ENCODE results near the gene ARHGAP8.

Gene ARHGAP8

GRCh38 chr22:44831885-44832284 lies 79.5 kb downstream of the ARHGAP8 start:
- Histone ChIP-seq H3K4me1 (ENCODE audit: control insufficient read depth, insufficient read depth, low read length) (no peaks in the 10 kb centered on the region), H3K36me3 (ENCODE audit: control insufficient read depth in 2 of 2, insufficient read depth in 2 of 2, low read length in 2 of 2) (no peaks in the 10 kb centered on the region), H3K4me3 (ENCODE audit: low read length in 2 of 2) (no peak overlapping the region), H3K27ac (ENCODE audit: low read length) (no peak overlapping the region), H3K9ac (ENCODE audit: low read length in 2 of 2) (no peak overlapping the region), H3K9me3 (ENCODE audit: control insufficient read depth in 2 of 2, low read length in 2 of 2) (peaks cover 0 to 8% of the 10 kb centered on the region in 2 donors), H3K27me3 (ENCODE audit: control insufficient read depth in 1 of 2, insufficient read depth in 2 of 2, low read length in 2 of 2) (peaks cover 0 to 3% of the 10 kb centered on the region in 2 donors)

GRCh38 chr22:44834065-44834464 lies 81.7 kb downstream of the ARHGAP8 start:
- H3K27ac ChIP-seq (ENCODE audit: low read length) = no peak overlapping the region
- H3K9me3 ChIP-seq (ENCODE audit: control insufficient read depth in 2 of 2, low read length in 2 of 2) = peaks cover 0 to 12% of the 10 kb centered on the region in 2 donors
- H3K27me3 ChIP-seq (ENCODE audit: control insufficient read depth in 1 of 2, insufficient read depth in 2 of 2, low read length in 2 of 2) = peaks cover under 1 to 7% of the 10 kb centered on the region in 2 donors
- no peaks in the 10 kb centered on the region for H3K4me1 ChIP-seq (ENCODE audit: control insufficient read depth, insufficient read depth, low read length)
- no peaks in the 10 kb centered on the region for H3K36me3 ChIP-seq (ENCODE audit: control insufficient read depth in 2 of 2, insufficient read depth in 2 of 2, low read length in 2 of 2)
- H3K4me3 ChIP-seq (ENCODE audit: low read length in 2 of 2) = no peak overlapping the region
- no peak overlapping the region for H3K9ac ChIP-seq (ENCODE audit: low read length in 2 of 2)

- Histone ChIP-seq H3K9me3 (ENCODE audit: control insufficient read depth in 2 of 2, low read length in 2 of 2) (peaks cover 0 to 8% of the 10 kb centered on the region in 2 donors), H3K27me3 (ENCODE audit: control insufficient read depth in 1 of 2, insufficient read depth in 2 of 2, low read length in 2 of 2) (peaks cover 4 to 14% of the 10 kb centered on the region in 2 donors), H3K9ac (ENCODE audit: low read length in 2 of 2) (no peak overlapping the region), H3K4me3 (ENCODE audit: low read length in 2 of 2) (no peak overlapping the region), H3K27ac (ENCODE audit: low read length) (no peak overlapping the region), H3K36me3 (ENCODE audit: control insufficient read depth in 2 of 2, insufficient read depth in 2 of 2, low read length in 2 of 2) (no peaks in the 10 kb centered on the region), H3K4me1 (ENCODE audit: control insufficient read depth, insufficient read depth, low read length) (no peaks in the 10 kb centered on the region)
Measured at GRCh38 chr22:44837481-44837880, 85.1 kb downstream of the ARHGAP8 start.

- H3K27me3 ChIP-seq (ENCODE audit: control insufficient read depth in 1 of 2, insufficient read depth in 2 of 2, low read length in 2 of 2) = peaks cover 4 to 14% of the 10 kb centered on the region in 2 donors
- H3K4me1 ChIP-seq (ENCODE audit: control insufficient read depth, insufficient read depth, low read length) = no peaks in the 10 kb centered on the region
- peaks cover 0 to 8% of the 10 kb centered on the region in 2 donors for H3K9me3 ChIP-seq (ENCODE audit: control insufficient read depth in 2 of 2, low read length in 2 of 2)
- H3K27ac ChIP-seq (ENCODE audit: low read length) = no peak overlapping the region
- no peak overlapping the region for H3K4me3 ChIP-seq (ENCODE audit: low read length in 2 of 2)
- no peak overlapping the region for H3K9ac ChIP-seq (ENCODE audit: low read length in 2 of 2)
- no peaks in the 10 kb centered on the region for H3K36me3 ChIP-seq (ENCODE audit: control insufficient read depth in 2 of 2, insufficient read depth in 2 of 2, low read length in 2 of 2)
Measured at GRCh38 chr22:44838316-44839016, 86.1 kb downstream of the ARHGAP8 start.

GRCh38 chr22:44839061-44839460 lies 86.7 kb downstream of the ARHGAP8 start:
- H3K4me3 ChIP-seq (ENCODE audit: low read length in 2 of 2) = no peak overlapping the region

GRCh38 chr22:44839721-44840120 lies 87.3 kb downstream of the ARHGAP8 start:
- H3K27me3 ChIP-seq (ENCODE audit: control insufficient read depth in 1 of 2, insufficient read depth in 2 of 2, low read length in 2 of 2) = peaks cover 4 to 14% of the 10 kb centered on the region in 2 donors

More at GRCh38 chr22:44839061-44839460, 86.7 kb downstream of the ARHGAP8 start:
- no peak overlapping the region for H3K9ac ChIP-seq (ENCODE audit: low read length in 2 of 2)
- no peaks in the 10 kb centered on the region for H3K4me1 ChIP-seq (ENCODE audit: control insufficient read depth, insufficient read depth, low read length)
- H3K27ac ChIP-seq (ENCODE audit: low read length) = no peak overlapping the region
- peaks cover 4 to 14% of the 10 kb centered on the region in 2 donors for H3K27me3 ChIP-seq (ENCODE audit: control insufficient read depth in 1 of 2, insufficient read depth in 2 of 2, low read length in 2 of 2)
- H3K36me3 ChIP-seq (ENCODE audit: control insufficient read depth in 2 of 2, insufficient read depth in 2 of 2, low read length in 2 of 2) = no peaks in the 10 kb centered on the region
- H3K9me3 ChIP-seq (ENCODE audit: control insufficient read depth in 2 of 2, low read length in 2 of 2) = peaks cover 0 to 11% of the 10 kb centered on the region in 2 donors

GRCh38 chr22:44840611-44841322 lies 88.4 kb downstream of the ARHGAP8 start:
- no peak overlapping the region for H3K9ac ChIP-seq (ENCODE audit: low read length in 2 of 2)

More at GRCh38 chr22:44839721-44840120, 87.3 kb downstream of the ARHGAP8 start:
- Histone ChIP-seq H3K27ac (ENCODE audit: low read length) (no peak overlapping the region), H3K4me3 (ENCODE audit: low read length in 2 of 2) (no peak overlapping the region), H3K4me1 (ENCODE audit: control insufficient read depth, insufficient read depth, low read length) (no peaks in the 10 kb centered on the region), H3K9me3 (ENCODE audit: control insufficient read depth in 2 of 2, low read length in 2 of 2) (peaks cover 0 to 14% of the 10 kb centered on the region in 2 donors), H3K36me3 (ENCODE audit: control insufficient read depth in 2 of 2, insufficient read depth in 2 of 2, low read length in 2 of 2) (no peaks in the 10 kb centered on the region), H3K9ac (ENCODE audit: low read length in 2 of 2) (no peak overlapping the region)

GRCh38 chr22:44842417-44842816 lies 90.0 kb downstream of the ARHGAP8 start:
- H3K27ac ChIP-seq (ENCODE audit: low read length) = no peak overlapping the region
- H3K27me3 ChIP-seq (ENCODE audit: control insufficient read depth in 1 of 2, insufficient read depth in 2 of 2, low read length in 2 of 2) = peaks cover 4 to 9% of the 10 kb centered on the region in 2 donors
- H3K4me3 ChIP-seq (ENCODE audit: low read length in 2 of 2) = no peak overlapping the region
- H3K4me1 ChIP-seq (ENCODE audit: control insufficient read depth, insufficient read depth, low read length) = no peaks in the 10 kb centered on the region
- peaks cover 0 to 11% of the 10 kb centered on the region in 2 donors for H3K9me3 ChIP-seq (ENCODE audit: control insufficient read depth in 2 of 2, low read length in 2 of 2)
- no peaks in the 10 kb centered on the region for H3K36me3 ChIP-seq (ENCODE audit: control insufficient read depth in 2 of 2, insufficient read depth in 2 of 2, low read length in 2 of 2)
- H3K9ac ChIP-seq (ENCODE audit: low read length in 2 of 2) = no peak overlapping the region

More at GRCh38 chr22:44840611-44841322, 88.4 kb downstream of the ARHGAP8 start:
- Histone ChIP-seq H3K9me3 (ENCODE audit: control insufficient read depth in 2 of 2, low read length in 2 of 2) (peaks cover 0 to 17% of the 10 kb centered on the region in 2 donors), H3K27ac (ENCODE audit: low read length) (no peak overlapping the region), H3K36me3 (ENCODE audit: control insufficient read depth in 2 of 2, insufficient read depth in 2 of 2, low read length in 2 of 2) (no peaks in the 10 kb centered on the region), H3K4me3 (ENCODE audit: low read length in 2 of 2) (no peak overlapping the region), H3K4me1 (ENCODE audit: control insufficient read depth, insufficient read depth, low read length) (no peaks in the 10 kb centered on the region), H3K27me3 (ENCODE audit: control insufficient read depth in 1 of 2, insufficient read depth in 2 of 2, low read length in 2 of 2) (peaks cover 4 to 14% of the 10 kb centered on the region in 2 donors)

- Histone ChIP-seq H3K4me1 (ENCODE audit: control insufficient read depth, insufficient read depth, low read length) (no peaks in the 10 kb centered on the region), H3K9me3 (ENCODE audit: control insufficient read depth in 2 of 2, low read length in 2 of 2) (peaks cover 0 to 11% of the 10 kb centered on the region in 2 donors), H3K27me3 (ENCODE audit: control insufficient read depth in 1 of 2, insufficient read depth in 2 of 2, low read length in 2 of 2) (peaks cover 3 to 4% of the 10 kb centered on the region in 2 donors), H3K4me3 (ENCODE audit: low read length in 2 of 2) (no peak overlapping the region), H3K9ac (ENCODE audit: low read length in 2 of 2) (no peak overlapping the region), H3K36me3 (ENCODE audit: control insufficient read depth in 2 of 2, insufficient read depth in 2 of 2, low read length in 2 of 2) (no peaks in the 10 kb centered on the region), H3K27ac (ENCODE audit: low read length) (no peak overlapping the region)
Measured at GRCh38 chr22:44845191-44845590, 92.8 kb downstream of the ARHGAP8 start.

GRCh38 chr22:44845796-44846720 lies 93.7 kb downstream of the ARHGAP8 start:
- Histone ChIP-seq H3K27me3 (ENCODE audit: control insufficient read depth in 1 of 2, insufficient read depth in 2 of 2, low read length in 2 of 2) (peaks cover 4 to 5% of the 10 kb centered on the region in 2 donors), H3K9ac (ENCODE audit: low read length in 2 of 2) (no peak overlapping the region), H3K36me3 (ENCODE audit: control insufficient read depth in 2 of 2, insufficient read depth in 2 of 2, low read length in 2 of 2) (no peaks in the 10 kb centered on the region), H3K9me3 (ENCODE audit: control insufficient read depth in 2 of 2, low read length in 2 of 2) (peaks cover 0 to 11% of the 10 kb centered on the region in 2 donors), H3K4me1 (ENCODE audit: control insufficient read depth, insufficient read depth, low read length) (no peaks in the 10 kb centered on the region), H3K27ac (ENCODE audit: low read length) (no peak overlapping the region), H3K4me3 (ENCODE audit: low read length in 2 of 2) (no peak overlapping the region)

All from stomach smooth muscle (tissue), 2 donors.